Thoracic aorta (tissue), 2 donors: ENCODE data around the gene GID8. TPM values are rescaled to one million over a fixed set of nuclear protein-coding genes. Genes with fewer than 3 reads are reported as not detected.
"Not testable (repeated sequence)": the region's sequence is repeated elsewhere in the genome, so short reads cannot be mapped to it uniquely, and the experiment has no call there.

Experiments
- ATAC-seq: fragments of 150-250 bp; one replicate; pipeline ENCODE4 v1.8.0; 2017; ENCODE audit warnings: low read depth; ENCODE audit not compliant: insufficient number of reproducible peaks, low FRiP score
- DNase-seq: peaks from one replicate; pipeline ENCODE4 v3.0.0-alpha.2; 2020; ENCODE audit warnings: low spot score
- H3K27ac ChIP-seq, 2 donors: fragments of 200-600 bp; sonication (generic); 1 replicate in 1 of 2; 2 replicates in 1 of 2; pipeline ENCODE4 v1.5.1; 2016; ENCODE audit warnings: mild to moderate bottlenecking in 2 of 2, moderate library complexity in 2 of 2
- H3K27me3 ChIP-seq: fragments of 200-600 bp; sonication (generic); replicated peaks from 2 replicates; pipeline ENCODE4 v1.6.0; 2016; ENCODE audit warnings: mild to moderate bottlenecking; ENCODE audit not compliant: insufficient read depth
- H3K36me3 ChIP-seq: fragments of 200-600 bp; sonication (generic); one replicate; pipeline ENCODE4 v1.5.1; 2016
- H3K4me1 ChIP-seq, 2 donors: fragments of 200-600 bp; sonication (generic); 1 replicate in 1 of 2; 2 replicates in 1 of 2; pipeline versions ENCODE4 v1.5.1 to v1.6.0; 2016; ENCODE audit warnings: low read depth in 2 of 2, mild to moderate bottlenecking in 1 of 2; ENCODE audit not compliant: control insufficient read depth in 1 of 2
- H3K4me3 ChIP-seq: fragments of 200-600 bp; sonication (generic); 2 replicates; pipeline ENCODE4 v1.5.1; 2016; ENCODE audit warnings: mild to moderate bottlenecking
- H3K9me3 ChIP-seq: fragments of 200-600 bp; sonication (generic); 2 replicates; pipeline ENCODE4 v1.5.1; 2016
- CTCF ChIP-seq: fragments of 200-600 bp; sonication (generic); IDR thresholded peaks from one replicate; pipeline ENCODE4 v1.5.1; 2019; ENCODE audit warnings: antibody characterized with exemption
- total RNA-seq, 2 donors: library from RNA; depleted of rRNA; stranded (reverse); fragments of >200 nt; gene quantifications; one replicate each; pipeline versions ENCODE4 v1.1.0 to v1.2.3, GENCODE V29; 2016

GID8 gene
- total RNA-seq, 2 donors from 2014 or later: 29.1 to 30.3 TPM

GRCh38 chr20:62957136-62958117 is 19.5 kb downstream of the GID8 start:
- no peak overlapping the region for H3K27ac ChIP-seq
- no peaks in the 10 kb centered on the region for H3K36me3 ChIP-seq
- no peaks in the 10 kb centered on the region for H3K9me3 ChIP-seq
- ATAC-seq: no peak
- no peaks in the 10 kb centered on the region for H3K27me3 ChIP-seq
- TF ChIP-seq CTCF: no peak
- no peak overlapping the region for H3K4me3 ChIP-seq
- no peak for DNase-seq
- peaks cover 16 to 22% of the 10 kb centered on the region in 2 donors for H3K4me1 ChIP-seq

- Histone ChIP-seq H3K27ac (no peak overlapping the region), H3K36me3 (no peaks in the 10 kb centered on the region), H3K9me3 (no peaks in the 10 kb centered on the region), H3K4me1 (peaks cover 9 to 13% of the 10 kb centered on the region in 2 donors), H3K27me3 (no peaks in the 10 kb centered on the region), H3K4me3 (no peak overlapping the region)
- TF ChIP-seq CTCF: no peak
- no peak for DNase-seq
- ATAC-seq: no peak
These were observed 20.6 kb downstream of the GID8 start for GRCh38 chr20:62958388-62959100.

GRCh38 chr20:62959101-62959971 is 21.4 kb downstream of the GID8 start:
- H3K36me3 ChIP-seq: no peaks in the 10 kb centered on the region
- ATAC-seq: no peak
- H3K27ac ChIP-seq: no peak overlapping the region
- DNase-seq: no peak
- peaks cover 5 to 6% of the 10 kb centered on the region in 2 donors for H3K4me1 ChIP-seq
- no peak for TF ChIP-seq CTCF
- no peaks in the 10 kb centered on the region for H3K9me3 ChIP-seq
- H3K27me3 ChIP-seq: no peaks in the 10 kb centered on the region
- H3K4me3 ChIP-seq: no peak overlapping the region

- no peaks in the 10 kb centered on the region for H3K9me3 ChIP-seq
- no peak for ATAC-seq
- H3K4me3 ChIP-seq: no peak overlapping the region
- H3K27ac ChIP-seq: no peak overlapping the region
- DNase-seq: no peak
- H3K36me3 ChIP-seq: no peaks in the 10 kb centered on the region
- TF ChIP-seq CTCF: no peak
- no peaks in the 10 kb centered on the region for H3K4me1 ChIP-seq
- H3K27me3 ChIP-seq: no peaks in the 10 kb centered on the region
These were observed 22.1 kb downstream of the GID8 start for GRCh38 chr20:62959998-62960436.

GRCh38 chr20:62960446-62961309 is 22.7 kb downstream of the GID8 start:
- H3K27me3 ChIP-seq, H3K4me1 ChIP-seq, ATAC-seq, H3K27ac ChIP-seq, H3K9me3 ChIP-seq, DNase-seq, H3K36me3 ChIP-seq, H3K4me3 ChIP-seq: not testable (repeated sequence)
